NCI-H2196 treated with DMSO at 0.1 percent for 48 hours (cell line): Measurements from ENCODE around the gene ARHGEF4.

Experiments
- DNase-seq: peaks from one replicate; lab custom pipeline; 2025; ENCODE audit not compliant: unreplicated experiment; lab: John Stamatoyannopoulos, UW

ARHGEF4 gene

DNA sequence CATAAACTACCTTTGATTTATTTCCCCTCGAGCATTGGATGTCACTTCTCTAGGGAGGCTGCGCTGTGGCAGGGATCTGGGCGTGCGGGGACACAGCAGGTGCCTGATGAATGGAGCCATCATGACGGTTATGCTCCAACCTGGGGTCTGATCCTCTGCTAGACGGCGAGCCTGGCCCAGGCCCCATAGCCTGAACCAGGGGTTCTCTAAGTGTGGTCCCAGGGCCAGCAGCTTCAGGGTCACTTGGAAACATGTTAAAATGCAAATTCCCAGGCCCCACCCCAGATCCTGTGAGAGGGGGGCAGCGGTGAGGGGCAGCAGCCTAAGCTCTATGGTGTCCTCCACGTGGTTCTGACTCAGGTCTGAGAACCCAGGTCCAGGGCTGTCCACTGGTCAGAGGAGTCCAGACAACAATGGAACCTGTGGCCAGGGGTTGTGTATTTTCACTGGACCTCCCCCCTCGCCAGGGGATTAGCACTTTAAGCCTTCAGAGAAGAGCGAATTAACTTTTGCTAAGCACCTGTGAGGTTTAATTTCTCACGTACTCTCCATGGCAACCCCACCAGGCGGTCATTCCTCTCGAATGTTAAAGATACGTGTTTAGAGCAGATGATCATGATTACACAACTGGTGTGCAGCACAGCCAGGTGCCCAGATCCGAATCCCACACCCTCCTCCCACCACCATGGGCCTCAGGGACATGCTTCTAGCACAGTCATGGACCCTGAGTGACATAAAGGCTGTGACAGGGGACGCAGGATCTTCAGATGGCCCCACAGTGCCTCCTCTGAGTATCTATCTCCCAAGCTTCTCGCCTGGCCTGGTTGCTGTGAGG, 1.6 kb upstream of the ARHGEF4 start:
- DNase-seq: no peak

DNA sequence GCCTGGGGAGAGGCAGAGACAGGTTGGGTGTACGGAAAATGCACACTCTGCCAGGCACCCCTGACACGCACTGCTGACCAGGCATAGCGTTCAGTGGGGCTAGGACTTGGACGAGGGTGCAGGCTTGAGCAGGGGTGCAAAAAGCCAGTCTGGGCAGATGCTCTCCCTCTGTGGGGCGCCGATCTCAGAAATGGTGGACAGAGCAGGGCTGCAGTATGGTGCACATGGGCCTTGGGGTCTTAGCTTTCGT, 1.0 kb upstream of the ARHGEF4 start:
- no peak for DNase-seq

DNA sequence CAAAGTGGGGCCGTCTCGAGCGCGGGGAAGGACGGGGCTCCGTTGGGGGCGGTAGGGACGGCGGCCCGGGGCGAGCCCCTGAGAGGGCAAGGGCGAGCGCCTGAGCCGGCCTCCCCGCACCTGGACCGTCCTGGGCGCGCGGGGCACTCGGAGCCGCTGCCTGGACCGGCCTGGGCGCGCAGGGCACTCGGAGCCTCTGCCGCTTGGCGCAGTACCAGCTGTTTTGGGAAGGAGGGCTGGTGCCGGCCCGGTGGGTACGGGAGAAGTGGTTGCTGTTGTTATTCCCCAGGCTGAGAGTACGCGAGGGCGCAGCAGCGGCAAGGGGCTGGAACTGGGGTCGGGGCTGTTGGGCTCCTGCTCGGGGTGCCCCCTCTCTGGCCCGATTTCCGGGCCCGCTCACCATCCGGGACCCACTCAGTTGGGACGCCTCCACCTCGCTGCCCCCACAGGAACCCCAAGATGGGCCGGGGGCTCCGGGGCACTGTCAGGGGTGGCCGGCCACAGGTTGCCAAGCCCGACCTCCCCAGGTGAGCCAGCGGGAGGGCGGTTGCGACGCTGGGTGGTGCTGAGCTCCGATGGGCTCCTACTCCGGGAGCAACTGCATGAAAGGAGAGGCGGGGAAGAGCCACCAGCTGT, 579 bp downstream of the ARHGEF4 start:
- no peak for DNase-seq

DNA sequence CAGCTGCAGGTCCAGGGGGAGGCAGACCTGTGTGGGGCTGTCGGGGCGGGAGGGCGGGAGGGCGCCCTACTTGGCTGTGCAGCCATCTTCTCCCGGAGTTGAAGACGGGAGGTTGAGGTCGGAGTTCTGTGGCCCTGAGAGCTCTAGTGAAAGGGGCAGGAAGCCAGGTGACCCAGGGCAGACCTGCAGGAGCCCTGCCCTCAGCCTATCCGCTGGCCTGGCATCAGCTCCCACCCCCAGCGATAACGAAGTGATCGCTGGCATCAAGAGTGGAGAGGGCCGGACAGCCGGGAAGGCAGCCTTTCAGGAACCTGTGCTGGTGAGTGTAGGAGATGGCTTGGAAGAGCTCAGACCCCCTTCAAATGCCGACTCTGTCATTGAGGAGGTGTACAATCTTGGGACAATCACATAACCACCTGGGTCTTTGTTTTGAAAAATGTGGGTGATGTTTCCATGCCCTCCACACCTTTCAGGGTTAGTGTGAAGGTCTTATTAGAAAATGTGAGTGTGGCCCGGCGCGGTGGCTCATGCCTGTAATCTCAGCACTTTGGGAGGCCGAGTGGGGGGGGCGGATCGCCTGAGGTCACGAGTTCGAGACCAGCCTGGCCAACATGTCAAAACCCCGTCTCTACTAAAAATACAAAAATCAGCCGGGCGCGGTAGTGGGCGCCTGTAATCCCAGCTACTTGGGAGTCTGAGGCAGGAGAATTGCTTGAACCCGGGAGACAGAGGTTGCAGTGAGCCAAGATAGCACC, 1.3 kb downstream of the ARHGEF4 start:
- DNase-seq: no peak

DNA sequence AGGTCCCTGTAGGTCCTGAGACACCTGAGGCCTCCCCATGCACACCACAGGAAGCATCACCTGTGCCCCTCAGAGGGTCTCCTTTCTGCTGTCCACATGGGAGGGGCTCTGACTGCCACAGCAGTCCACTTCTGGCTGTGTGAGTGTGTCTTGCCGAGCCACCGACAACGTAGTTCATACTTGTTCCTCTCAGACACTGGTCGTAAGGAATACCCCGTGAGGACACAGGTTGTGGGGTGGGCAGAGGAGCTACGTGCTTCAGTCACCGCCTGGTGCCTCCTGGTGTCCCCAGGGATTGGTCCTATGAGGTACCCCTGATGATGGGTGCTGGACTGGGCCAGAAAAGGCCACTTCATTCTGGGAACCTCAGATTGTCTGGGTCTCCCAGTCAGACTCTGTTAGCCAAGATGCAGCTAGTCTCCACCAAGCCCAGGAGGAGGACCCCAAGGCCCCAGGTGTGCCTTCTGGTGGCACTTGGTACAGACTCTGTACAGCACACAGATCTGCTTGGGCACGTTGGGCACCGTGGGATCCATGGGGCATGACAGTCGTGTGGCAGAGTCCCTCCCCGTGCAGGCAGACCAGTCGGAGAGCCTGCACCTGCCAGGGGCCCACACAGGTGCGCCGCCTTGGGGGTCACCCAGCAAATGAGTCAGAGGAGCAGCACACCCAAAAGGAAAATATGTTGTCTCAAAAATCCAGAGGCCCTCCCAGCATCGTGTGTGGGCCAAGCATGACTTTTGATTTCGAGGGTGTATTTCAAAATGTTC, 2.5 kb downstream of the ARHGEF4 start:
- no peak for DNase-seq

DNA sequence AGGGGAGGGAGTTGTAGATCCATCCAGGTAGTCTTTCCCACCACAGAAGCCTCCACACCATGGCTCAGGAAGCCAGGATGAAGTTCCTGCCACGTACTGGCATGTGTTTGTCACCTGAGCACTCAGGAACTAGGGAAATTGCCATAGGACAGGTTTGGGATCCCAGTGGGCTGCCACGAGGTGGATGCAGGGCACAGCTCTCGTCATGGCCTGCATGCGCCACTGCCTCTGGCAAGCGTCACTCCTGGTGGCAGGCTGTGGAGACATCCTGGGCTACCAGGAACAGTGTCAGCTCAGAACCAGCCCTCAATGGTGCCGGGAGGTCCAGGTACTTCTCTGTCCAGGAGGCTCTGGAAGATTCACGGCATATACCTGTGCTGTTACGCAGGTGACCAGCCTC, 3.8 kb downstream of the ARHGEF4 start:
- DNase-seq: no peak

DNA sequence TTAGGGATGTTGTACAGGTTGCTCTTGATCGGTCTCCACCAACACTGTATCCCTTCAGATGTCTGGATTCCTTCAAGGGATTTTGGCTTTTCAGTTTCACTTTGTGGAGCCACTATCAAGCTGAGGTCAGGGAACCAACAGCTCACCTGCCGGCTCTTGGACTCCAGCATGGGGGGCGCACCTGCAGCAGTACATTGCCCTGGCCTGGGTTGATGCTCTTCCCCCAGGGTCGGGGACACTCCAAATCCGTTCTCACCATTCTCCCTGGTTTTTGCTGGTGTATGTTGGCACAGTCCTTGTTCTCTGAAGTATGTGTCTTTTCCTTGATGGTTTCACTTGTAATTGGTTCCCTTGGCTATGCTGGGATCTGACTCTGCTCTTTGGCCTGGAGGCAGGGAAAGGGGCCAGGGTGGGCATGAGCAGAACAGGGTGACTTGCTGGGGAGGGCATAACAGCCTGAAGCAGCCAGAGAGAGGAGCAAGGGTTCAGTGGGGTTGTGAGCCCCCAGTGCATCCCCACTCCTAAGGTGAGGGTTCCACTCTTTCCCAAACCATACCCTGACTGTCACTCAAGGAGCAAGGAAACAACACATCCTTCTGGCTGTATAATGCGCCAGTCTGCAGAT, 5.1 kb downstream of the ARHGEF4 start:
- no peak for DNase-seq

DNA sequence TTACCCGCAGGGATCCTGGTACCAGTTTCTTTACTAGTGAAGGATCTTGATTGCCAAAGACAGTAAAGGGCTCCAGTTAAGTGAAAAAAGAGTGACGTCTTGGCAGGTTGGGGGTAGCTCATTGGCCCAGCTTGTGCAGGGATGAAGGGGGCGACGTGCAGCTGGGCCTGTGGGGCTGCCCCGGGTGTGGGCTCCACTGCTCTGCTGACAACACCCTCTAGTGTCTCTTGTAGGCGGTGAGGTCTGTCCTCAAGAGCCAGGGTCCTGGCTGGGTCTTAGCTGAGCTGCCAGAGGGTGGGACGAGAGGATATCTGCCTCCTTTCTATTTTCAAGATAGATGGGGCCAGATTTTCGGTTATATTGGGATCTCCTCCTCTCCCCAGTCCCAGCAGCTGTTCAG, 6.1 kb downstream of the ARHGEF4 start:
- DNase-seq: no peak

DNA sequence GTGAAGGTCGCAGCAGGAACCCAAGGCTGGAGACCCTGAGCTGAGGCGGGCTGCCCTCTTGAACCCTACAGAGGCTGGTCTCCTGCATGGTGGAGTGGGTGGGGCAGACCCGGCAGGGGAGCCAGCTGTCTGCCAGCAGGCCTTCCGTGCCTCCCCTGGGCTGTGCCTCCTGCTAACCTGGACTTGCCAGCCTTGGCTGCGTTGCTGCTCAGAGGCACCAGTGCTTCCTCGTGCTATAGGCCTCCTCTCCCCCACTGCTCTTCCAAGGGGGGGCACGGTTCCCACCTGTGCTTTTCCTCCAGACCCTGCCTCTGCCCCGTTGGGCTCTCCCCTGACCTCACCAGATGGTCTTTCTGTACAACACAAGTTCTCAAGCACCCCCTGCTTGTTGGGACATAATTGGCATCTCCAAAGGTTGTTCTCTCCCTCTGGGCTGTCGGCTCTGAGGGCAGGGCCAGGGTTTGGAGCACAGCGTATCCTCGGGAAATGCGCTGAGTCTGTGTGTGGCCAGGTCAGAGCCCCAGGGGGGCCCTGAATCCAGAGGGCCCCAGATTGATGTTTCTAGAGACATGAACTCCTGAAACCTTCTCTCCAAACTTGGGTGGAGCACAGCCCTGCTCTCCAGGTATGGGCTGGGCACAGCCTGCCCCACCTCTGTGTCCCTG, 6.7 kb downstream of the ARHGEF4 start:
- DNase-seq: no peak

DNA sequence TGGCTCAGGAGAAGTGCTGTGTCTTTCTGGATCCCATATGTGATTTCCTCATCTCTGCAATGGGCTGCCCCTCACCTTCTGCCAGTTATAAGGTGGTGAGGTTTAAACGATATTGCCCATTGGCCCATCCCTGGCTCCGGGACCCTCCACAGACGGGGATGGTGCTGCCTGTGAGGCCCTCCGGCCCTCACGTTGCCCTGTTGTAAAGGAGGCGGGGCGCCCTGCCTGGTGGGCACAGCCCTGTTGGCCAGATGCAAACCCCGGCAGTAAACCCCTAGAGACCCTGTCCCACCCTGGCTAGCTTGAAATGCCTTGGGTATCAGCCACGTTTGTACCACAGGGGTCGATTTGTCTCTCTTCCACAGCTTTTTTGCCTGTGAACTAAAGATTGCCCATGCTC, 7.4 kb downstream of the ARHGEF4 start:
- DNase-seq: no peak

DNA sequence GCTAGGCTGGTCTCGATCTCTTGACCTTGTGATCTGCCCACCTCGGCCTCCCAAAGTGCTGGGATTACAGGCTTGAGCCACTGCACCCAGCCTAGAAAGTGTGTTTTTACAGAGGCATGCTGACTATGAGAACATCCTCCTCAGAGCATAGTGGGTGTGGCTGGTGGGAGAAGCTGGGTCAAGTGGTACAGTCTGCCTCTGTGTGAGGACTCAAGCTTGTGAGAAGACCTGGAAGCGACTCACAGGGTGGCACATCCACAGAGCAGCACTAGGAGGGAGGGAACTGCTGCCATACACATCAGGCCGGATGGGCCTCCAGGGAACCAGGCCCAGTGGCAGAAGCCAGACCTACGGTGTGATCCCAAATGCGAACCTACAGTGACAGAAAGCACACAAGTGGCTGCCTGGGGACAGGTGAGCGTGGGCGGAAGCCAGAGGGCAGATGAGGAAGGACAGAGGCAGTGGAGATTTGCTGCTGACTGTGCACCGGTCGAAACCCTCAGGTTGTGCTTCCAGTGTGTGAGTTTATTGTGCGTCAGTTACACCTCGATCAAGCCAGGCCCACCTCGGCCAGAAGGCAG, 8.9 kb downstream of the ARHGEF4 start:
- DNase-seq: no peak

DNA sequence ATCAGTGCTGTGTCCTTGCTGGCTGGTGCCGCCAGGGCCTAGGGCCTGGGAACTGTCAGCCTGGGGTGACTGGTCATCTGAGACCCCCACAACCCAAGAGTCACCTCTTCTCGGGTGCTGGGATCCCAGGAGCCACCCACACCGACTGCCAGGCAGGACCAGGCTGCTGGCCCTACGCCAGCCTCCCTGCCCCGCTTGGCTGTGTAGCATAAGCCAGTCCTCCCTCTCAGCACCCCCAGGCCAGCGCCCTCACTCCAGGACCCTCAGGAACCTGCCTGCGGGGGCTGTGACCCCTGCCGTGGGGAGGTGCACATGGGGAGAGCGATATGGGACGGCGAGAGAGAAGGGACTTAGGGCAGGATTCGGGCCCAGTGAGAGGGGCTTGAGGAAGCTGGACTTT, 9.5 kb downstream of the ARHGEF4 start:
- DNase-seq: no peak

DNA sequence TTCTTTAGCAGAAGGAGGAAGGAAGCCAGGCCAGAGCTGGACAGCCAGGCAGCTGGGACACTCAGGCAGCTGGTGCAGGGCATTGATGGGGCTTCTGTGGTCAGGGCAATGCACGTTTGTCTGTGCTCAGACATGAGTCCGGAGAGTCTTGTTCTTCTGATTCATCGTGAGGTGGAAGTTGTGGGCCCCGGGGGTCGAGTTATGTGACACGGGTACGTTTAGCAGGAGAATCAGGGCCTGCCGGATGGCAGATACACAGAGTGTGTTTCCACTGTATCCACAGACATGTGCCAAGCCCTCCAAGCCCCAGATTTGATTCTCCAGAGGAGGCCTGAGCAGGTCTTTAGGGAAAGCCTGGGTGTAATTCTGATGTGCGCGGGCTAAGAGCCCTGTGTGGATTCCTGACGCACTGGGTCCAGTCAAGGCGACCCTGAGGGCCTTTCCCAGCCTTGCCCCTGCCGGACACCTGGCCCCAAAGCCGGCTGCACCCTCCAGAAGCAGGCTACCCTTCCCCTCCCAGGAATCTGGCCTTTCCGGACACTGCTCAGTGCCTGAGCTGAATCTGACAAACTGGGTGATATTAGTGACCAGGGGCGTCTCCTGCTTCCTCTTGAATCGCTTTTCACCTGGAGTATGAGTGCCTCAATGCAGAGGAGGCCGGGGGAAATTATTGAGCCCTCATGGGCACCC, 10.1 kb downstream of the ARHGEF4 start:
- DNase-seq: no peak

DNA sequence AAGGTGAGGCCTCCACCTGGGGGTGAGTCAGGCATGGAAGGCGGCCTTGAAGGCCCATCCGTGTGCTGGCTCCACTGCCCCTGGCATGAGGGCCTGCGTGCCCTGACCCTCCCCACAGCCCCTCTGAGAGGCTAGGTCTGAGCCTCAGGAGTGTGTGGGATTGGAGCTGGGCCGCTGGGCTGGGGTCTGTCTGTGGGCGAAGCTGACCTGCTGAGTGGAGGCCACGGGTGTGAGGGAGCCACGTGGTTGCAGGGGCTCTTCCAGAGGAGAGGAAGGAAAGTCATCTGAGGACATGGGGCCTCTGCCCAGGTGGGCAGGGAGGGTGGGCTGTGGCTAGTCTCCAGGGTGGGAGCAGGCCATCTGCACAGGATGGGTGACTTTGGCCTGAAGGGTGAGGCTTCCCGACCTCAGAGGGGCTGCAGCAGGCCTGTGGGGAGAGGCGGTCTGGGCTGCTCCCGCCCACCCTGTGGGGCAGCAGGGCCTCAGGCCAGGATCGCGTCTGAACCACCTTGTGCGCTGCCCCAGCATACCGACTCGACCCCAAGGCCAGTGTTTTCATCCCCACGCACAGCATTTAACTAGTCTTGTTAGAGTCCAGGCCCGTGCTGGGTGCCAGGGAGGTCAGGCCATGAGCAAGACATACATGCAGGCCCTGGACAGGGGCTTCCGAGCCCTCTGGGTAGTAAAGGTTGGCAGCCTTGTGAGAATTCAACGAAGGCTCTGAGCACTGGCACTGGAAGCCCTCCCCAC, 11.2 kb downstream of the ARHGEF4 start:
- DNase-seq: no peak

DNA sequence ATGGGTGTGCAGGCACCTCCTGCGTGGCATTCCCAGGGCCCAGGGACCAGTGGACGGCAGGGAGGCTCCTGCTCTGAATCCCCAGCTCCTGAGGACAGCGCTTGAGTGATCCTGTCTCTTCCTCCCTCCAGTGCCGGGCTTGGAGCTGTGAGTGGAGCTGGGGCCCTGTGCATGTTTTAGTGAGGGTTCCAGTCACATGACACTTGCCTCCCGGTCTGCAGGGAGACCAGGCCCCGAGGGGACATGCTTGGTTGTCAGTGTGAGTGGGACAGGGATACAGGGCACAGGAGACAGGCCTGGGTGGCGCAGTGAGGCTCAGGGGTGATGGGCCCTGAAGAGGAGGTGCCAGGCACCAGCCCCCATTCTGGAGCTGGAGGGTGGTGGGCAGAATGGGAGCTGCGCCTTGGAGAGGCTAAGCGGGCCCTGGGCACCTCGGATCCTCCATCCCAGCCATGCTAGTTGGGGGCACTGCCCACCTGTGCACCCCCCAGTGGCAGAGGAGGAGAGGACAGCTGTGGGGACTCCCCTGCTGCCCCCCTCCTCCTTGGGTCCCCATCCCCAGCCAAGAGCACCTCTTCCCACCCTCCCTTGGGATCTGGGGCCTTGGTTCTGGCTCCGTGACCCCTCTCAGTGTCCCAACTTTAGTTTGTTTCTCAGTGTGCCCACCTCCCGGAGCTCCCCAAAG, 12.0 kb downstream of the ARHGEF4 start:
- DNase-seq: no peak

DNA sequence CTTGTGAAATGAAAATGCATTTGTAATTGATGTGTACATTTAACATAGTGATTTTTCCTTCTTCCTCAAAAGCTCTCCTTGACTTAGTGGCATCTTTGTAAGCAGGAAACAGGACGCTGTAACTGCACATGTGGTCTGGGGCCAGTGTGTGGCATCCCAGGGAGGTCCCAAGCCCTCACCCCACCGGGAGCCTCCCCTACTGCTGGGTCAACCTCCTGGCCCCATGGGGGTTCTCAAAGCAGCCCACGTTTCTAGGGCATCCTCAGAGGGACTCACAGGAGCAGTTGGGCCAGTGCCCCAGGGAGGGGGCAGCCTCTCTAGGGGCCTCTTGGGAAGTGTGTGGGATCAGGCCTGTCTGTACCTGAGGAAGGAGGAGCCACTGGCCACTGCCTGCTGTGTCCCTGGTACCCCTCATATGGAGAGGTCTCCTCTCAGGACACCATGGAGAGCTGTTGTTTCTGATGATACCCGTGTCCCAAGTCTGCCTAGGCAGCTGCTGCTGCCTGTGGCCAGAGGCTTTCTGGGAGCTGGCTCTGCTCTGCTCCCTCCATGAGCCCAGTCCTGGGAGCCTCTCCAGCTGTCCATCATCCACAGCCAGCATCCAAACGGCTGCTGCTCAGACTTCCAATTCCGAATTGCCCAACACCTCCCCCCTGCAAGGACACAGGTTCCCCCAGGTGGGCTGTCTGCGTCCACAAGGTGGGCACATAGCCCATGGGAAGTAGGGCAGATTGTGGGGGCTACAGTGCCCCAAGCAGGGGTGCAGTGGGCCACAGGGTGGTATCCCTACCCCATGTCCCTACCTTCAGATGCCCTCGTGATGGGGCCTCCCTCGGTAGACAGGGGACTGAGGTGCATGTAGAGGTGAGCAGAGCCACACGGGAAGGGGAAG, 13.4 kb downstream of the ARHGEF4 start:
- no peak for DNase-seq
